CD14-positive monocyte (primary cell): ENCODE data around the gene ENDOG. TPM values are rescaled to one million over a fixed set of nuclear protein-coding genes. Genes with fewer than 3 reads are reported as not detected.

Source experiments
- DNase-seq, 3 donors: peaks; one replicate each; pipeline ENCODE4 v3.0.0-alpha.2; 2011 to 2022
- H2AFZ ChIP-seq: 2 replicates; pipeline ENCODE4 v1.6.0; 2012; ENCODE audit warnings: mild to moderate bottlenecking, low read depth, low read length, inconsistent platforms; ENCODE audit not compliant: insufficient read depth, poor library complexity, severe bottlenecking
- H3K27ac ChIP-seq, 2 donors: 1 replicate in 1 of 2; 2 replicates in 1 of 2; pipeline ENCODE4 v1.5.1; 2012 to 2013; ENCODE audit warnings: low read length in 2 of 2, control low read depth in 1 of 2, inconsistent platforms in 1 of 2, low read depth in 1 of 2, mild to moderate bottlenecking in 1 of 2
- H3K27me3 ChIP-seq, 2 donors: one replicate each; pipeline versions ENCODE4 v1.6.0 to v1.6.1; 2011 to 2013; ENCODE audit warnings: low read length in 2 of 2; ENCODE audit not compliant: control insufficient read depth in 2 of 2, insufficient read depth in 2 of 2
- H3K36me3 ChIP-seq, 2 donors: replicated peaks in 1 of 2; 1 replicate in 1 of 2; 2 replicates in 1 of 2; pipeline versions ENCODE4 v1.5.1 to v1.6.1; 2012 to 2013; ENCODE audit warnings: low read length in 2 of 2, control low read depth in 1 of 2, inconsistent platforms in 1 of 2, mild to moderate bottlenecking in 1 of 2; ENCODE audit not compliant: insufficient read depth in 2 of 2, control insufficient read depth in 1 of 2
- H3K4me1 ChIP-seq, 2 donors: 1 replicate in 1 of 2; 2 replicates in 1 of 2; pipeline versions ENCODE4 v1.5.1 to v1.6.1; 2012 to 2013; ENCODE audit warnings: low read length in 2 of 2, control low read depth in 1 of 2, inconsistent platforms in 1 of 2, mild to moderate bottlenecking in 1 of 2, moderate library complexity in 1 of 2; ENCODE audit not compliant: insufficient read depth in 2 of 2, control insufficient read depth in 1 of 2
- H3K4me2 ChIP-seq: replicated peaks from 2 replicates; pipeline ENCODE3; 2012; ENCODE audit warnings: low read length, moderate library complexity, mild to moderate bottlenecking; ENCODE audit not compliant: poor library complexity, severe bottlenecking; ENCODE audit errors: extremely low read depth
- H3K4me3 ChIP-seq, 3 experiments: fragments of 200-600 bp in 1 of 3; sonication (generic) in 1 of 3; replicated peaks in 1 of 3; 1 replicate in 2 of 3; 2 replicates in 1 of 3; pipeline ENCODE4 v1.5.1; 2011 to 2013; ENCODE audit warnings: low read length in 3 of 3, mild to moderate bottlenecking in 3 of 3, control low read depth in 2 of 3, low read depth in 2 of 3, inconsistent platforms in 1 of 3, moderate library complexity in 1 of 3
- H3K79me2 ChIP-seq: 2 replicates; pipeline ENCODE4 v1.6.0; 2012; ENCODE audit warnings: mild to moderate bottlenecking, control low read depth, inconsistent platforms, low read length, moderate library complexity; ENCODE audit not compliant: insufficient read depth
- H3K9ac ChIP-seq: 2 replicates; pipeline ENCODE4 v1.6.0; 2017; ENCODE audit warnings: low read length, mild to moderate bottlenecking; ENCODE audit not compliant: insufficient read depth, poor library complexity, severe bottlenecking
- H3K9me3 ChIP-seq, 2 donors: replicated peaks in 1 of 2; 1 replicate in 1 of 2; 2 replicates in 1 of 2; pipeline versions ENCODE4 v1.5.1 to v1.6.1; 2012 to 2013; ENCODE audit warnings: low read length in 2 of 2, control low read depth in 1 of 2; ENCODE audit not compliant: control insufficient read depth in 1 of 2, insufficient read depth in 1 of 2
- H4K20me1 ChIP-seq: 2 replicates; pipeline ENCODE4 v1.6.0; 2012; ENCODE audit warnings: mild to moderate bottlenecking, low read length, control low read depth, moderate library complexity; ENCODE audit not compliant: insufficient read depth
- H3K27ac Mint-ChIP-seq, 7 donors: one replicate each; pipeline ENCODE4 v1.8.0; 2020; ENCODE audit warnings: mild to moderate bottlenecking in 7 of 7, mixed read lengths in 7 of 7, moderate library complexity in 6 of 7, inconsistent platforms in 2 of 7
- H3K27me3 Mint-ChIP-seq, 3 donors: one replicate each; pipeline ENCODE4 v1.8.0; 2021 to 2022; ENCODE audit warnings: low read depth in 3 of 3, mild to moderate bottlenecking in 3 of 3, mixed read lengths in 3 of 3, moderate library complexity in 3 of 3, inconsistent platforms in 1 of 3
- H3K36me3 Mint-ChIP-seq, 2 donors: one replicate each; pipeline ENCODE4 v1.8.0; 2020; ENCODE audit warnings: mixed read lengths in 2 of 2, inconsistent platforms in 1 of 2, mild to moderate bottlenecking in 1 of 2
- H3K4me1 Mint-ChIP-seq: one replicate; pipeline ENCODE4 v1.8.0; 2020; ENCODE audit warnings: mild to moderate bottlenecking, mixed read lengths
- H3K4me3 Mint-ChIP-seq, 2 donors: one replicate each; pipeline ENCODE4 v1.8.0; 2020; ENCODE audit warnings: mild to moderate bottlenecking in 2 of 2, mixed read lengths in 2 of 2, moderate library complexity in 1 of 2
- H3K9me3 Mint-ChIP-seq, 7 donors: one replicate each; pipeline ENCODE4 v1.8.0; 2020 to 2022; ENCODE audit warnings: mixed read lengths in 7 of 7, mild to moderate bottlenecking in 6 of 7, moderate library complexity in 6 of 7, inconsistent platforms in 2 of 7
- CTCF ChIP-seq: fragments of 200-600 bp; IDR thresholded peaks from one replicate; pipeline ENCODE4 v1.8.0; 2022; ENCODE audit warnings: antibody characterized with exemption, mild to moderate bottlenecking
- WGBS: methylation state at CpG from one replicate; pipeline ENCODE4 v1.1.5; 2013; ENCODE audit warnings: missing lambda C conversion rate; ENCODE audit not compliant: insufficient coverage; 5-methylcytosine and 5-hydroxymethylcytosine counted together
- intact Hi-C, 2 donors: fragments of 100-400 bp; cut with micrococcal nuclease; formaldehyde crosslinking; loops; one replicate each; pipeline versions ENCODE4 v1.15.0 to v1.15.1; 2023
- polyA plus RNA-seq, 3 donors: library from polyadenylated mRNA; depleted of rRNA in 1 of 3; unstranded in 2 of 3; stranded (reverse) in 1 of 3; fragments of 300-500 nt in 2 of 3; fragments of >200 nt in 1 of 3; fragmentation: Illumina TruSeq in 2 of 3; gene quantifications; 1 replicate in 2 of 3; 2 replicates in 1 of 3; pipeline ENCODE4 v1.2.3, GENCODE V29; 2012 to 2021

ENDOG gene
- polyA plus RNA-seq, 3 donors: 7.2 to 24.6 (median 13.0) TPM

DNA sequence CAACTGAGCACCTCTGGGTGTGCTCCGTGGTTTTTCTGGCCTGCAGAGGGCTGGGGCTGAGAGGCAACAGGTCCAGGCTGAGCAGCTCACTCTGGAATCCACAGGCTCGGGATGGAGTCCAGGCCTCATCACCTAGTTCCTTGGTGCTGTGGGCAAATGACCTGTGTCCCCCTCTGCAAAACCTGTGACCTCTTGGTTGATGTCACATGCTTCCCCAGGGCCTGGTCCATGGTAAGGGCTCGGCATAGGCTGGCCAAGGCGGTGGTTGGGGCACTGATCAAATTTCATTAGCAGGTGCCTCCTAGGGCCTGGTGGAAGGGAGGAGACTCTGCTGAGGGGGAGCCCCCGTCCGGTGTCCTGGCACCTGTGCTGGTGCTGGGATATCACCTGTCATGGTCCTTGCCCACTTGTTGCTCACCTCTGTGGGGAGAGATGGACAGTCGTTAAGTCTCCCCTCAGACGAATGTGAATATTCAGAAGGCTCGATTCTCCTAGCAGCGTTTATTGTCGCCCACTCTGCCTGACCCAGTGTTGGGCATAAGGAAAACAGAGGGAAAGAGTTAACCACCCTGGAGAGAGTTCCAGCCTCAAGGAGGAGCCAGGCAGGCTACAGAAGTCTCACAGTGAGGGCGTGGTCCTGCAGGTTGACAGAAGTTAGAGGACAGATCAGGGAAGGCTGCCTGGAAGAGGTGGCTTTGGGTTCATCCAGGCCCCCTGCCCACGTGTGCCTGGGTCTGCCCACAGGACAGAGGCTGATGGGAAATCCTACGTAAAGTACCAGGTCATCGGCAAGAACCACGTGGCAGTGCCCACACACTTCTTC, 3.5 kb downstream of the ENDOG start:
- Histone ChIP-seq H2AFZ (no peak overlapping the region), H3K9me3 (no peaks in the 10 kb centered on the region), H3K9ac (no peak overlapping the region), H3K4me1 (peaks cover 11 to 21% of the 10 kb centered on the region in 2 donors), H3K27ac (no peak overlapping the region), H3K4me2 (no peak overlapping the region), H3K4me3 (no peak overlapping the region), H4K20me1 (peaks cover 10% of the 10 kb centered on the region), H3K79me2 (no peaks in the 10 kb centered on the region), H3K36me3 (peaks cover 55 to 57% of the 10 kb centered on the region in 2 donors), H3K27me3 (no peaks in the 10 kb centered on the region)
- Mint-ChIP-seq H3K27ac (peak overlapping the region in 1 of 7 donors; percentile 57), H3K36me3 (peaks cover 40 to 59% of the 10 kb centered on the region in 2 donors), H3K4me1 (peaks cover 19% of the 10 kb centered on the region), H3K4me3 (no peak overlapping the region), H3K9me3 (peaks cover 0 to 3% (median 0%) of the 10 kb centered on the region in 7 donors), H3K27me3 (peaks cover 3 to 4% (median 4%) of the 10 kb centered on the region in 3 donors)
- intact Hi-C loops: no loop called here
- WGBS: 95% methylated on average over 16 of the region's 16 CpGs
- no peak for TF ChIP-seq CTCF
- no peak for DNase-seq

- no peak for TF ChIP-seq CTCF
- H3K79me2 ChIP-seq: no peaks in the 10 kb centered on the region
- no peak overlapping the region for H3K4me3 ChIP-seq
- H2AFZ ChIP-seq: no peak overlapping the region
- Mint-ChIP-seq H3K4me3 (no peak overlapping the region), H3K36me3 (peaks cover 47 to 65% of the 10 kb centered on the region in 2 donors), H3K4me1 (peaks cover 18% of the 10 kb centered on the region), H3K27me3 (peaks cover 3 to 4% (median 4%) of the 10 kb centered on the region in 3 donors), H3K27ac (peak overlapping the region in 1 of 7 donors; percentile 57), H3K9me3 (peaks cover 0 to 3% (median 0%) of the 10 kb centered on the region in 7 donors)
- no peak overlapping the region for H3K27ac ChIP-seq
- no peaks in the 10 kb centered on the region for H3K27me3 ChIP-seq
- H4K20me1 ChIP-seq: peaks cover 10% of the 10 kb centered on the region
- peaks cover 11 to 19% of the 10 kb centered on the region in 2 donors for H3K4me1 ChIP-seq
- no peak for DNase-seq
- H3K9ac ChIP-seq: no peak overlapping the region
- H3K4me2 ChIP-seq: no peak overlapping the region
- intact Hi-C loops: no loop called here
- 96% methylated on average over 20 of the region's 22 CpGs for WGBS
- H3K36me3 ChIP-seq: peaks cover 60 to 65% of the 10 kb centered on the region in 2 donors
- no peaks in the 10 kb centered on the region for H3K9me3 ChIP-seq
Observed at GRCh38 chr9:128822407-128823042, 4.2 kb downstream of the ENDOG start.
